ENCODE measurements around the gene AFF1. TPM values are rescaled to one million over a fixed set of nuclear protein-coding genes. Genes with fewer than 3 reads are reported as not detected.

AFF1 gene
- total and polyA plus RNA-seq, 2 donors from 2014 or later: 13.4 to 187 TPM

DNA sequence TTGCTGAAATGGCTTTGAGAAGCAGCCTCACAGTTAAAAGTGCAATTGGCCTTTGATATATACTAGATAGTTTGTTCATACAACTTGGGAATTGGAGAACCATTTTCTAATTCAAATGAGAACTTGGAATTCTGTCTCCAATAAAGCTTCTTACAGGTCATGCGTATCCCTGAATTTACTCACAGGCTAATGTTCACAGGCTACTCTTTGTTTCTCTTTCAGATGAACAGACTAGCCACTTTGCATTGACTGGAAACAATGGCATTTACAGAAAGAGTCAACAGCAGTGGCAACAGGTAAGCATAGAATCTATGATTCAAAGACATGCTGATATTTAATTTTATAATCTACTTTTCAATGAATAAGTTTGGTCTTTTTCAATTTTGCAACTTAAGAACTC is 13.5 kb downstream of the AFF1 start:
- DNase-seq (no peak), FAIRE-seq (no peak)
- Histone ChIP-seq H3K4me1 (ENCODE audit: control insufficient read depth in 2 of 3, insufficient read depth in 2 of 3, low read depth in 1 of 3, low read length in 3 of 3) (peaks cover 0 to 13% (median 0%) of the 10 kb centered on the region in 3 donors), H3K4me3 (ENCODE audit: low read length in 3 of 3) (no peak overlapping the region), H3K9ac (ENCODE audit: low read length in 3 of 3) (no peak overlapping the region), H3K36me3 (ENCODE audit: control insufficient read depth in 2 of 3, insufficient read depth in 3 of 3, low read length in 3 of 3) (peaks cover 0 to 4% (median 0%) of the 10 kb centered on the region in 3 donors), H3K27me3 (ENCODE audit: control insufficient read depth, insufficient read depth, low read length) (no peaks in the 10 kb centered on the region), H3K9me3 (ENCODE audit: control insufficient read depth in 2 of 3, insufficient read depth in 1 of 3, low read length in 3 of 3) (no peaks in the 10 kb centered on the region), H3K27ac (ENCODE audit: low read depth in 2 of 2, low read length in 2 of 2) (no peak overlapping the region)
- intact Hi-C loops (cut with DNase I): no loop called here
- TF ChIP-seq, protein P1, sequence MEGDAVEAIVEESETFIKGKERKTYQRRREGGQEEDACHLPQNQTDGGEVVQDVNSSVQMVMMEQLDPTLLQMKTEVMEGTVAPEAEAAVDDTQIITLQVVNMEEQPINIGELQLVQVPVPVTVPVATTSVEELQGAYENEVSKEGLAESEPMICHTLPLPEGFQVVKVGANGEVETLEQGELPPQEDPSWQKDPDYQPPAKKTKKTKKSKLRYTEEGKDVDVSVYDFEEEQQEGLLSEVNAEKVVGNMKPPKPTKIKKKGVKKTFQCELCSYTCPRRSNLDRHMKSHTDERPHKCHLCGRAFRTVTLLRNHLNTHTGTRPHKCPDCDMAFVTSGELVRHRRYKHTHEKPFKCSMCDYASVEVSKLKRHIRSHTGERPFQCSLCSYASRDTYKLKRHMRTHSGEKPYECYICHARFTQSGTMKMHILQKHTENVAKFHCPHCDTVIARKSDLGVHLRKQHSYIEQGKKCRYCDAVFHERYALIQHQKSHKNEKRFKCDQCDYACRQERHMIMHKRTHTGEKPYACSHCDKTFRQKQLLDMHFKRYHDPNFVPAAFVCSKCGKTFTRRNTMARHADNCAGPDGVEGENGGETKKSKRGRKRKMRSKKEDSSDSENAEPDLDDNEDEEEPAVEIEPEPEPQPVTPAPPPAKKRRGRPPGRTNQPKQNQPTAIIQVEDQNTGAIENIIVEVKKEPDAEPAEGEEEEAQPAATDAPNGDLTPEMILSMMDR (IDR thresholded peaks at IDR 0.05; ENCODE audit: borderline replicate concordance, extremely low read depth, insufficient read depth): no peak

DNA sequence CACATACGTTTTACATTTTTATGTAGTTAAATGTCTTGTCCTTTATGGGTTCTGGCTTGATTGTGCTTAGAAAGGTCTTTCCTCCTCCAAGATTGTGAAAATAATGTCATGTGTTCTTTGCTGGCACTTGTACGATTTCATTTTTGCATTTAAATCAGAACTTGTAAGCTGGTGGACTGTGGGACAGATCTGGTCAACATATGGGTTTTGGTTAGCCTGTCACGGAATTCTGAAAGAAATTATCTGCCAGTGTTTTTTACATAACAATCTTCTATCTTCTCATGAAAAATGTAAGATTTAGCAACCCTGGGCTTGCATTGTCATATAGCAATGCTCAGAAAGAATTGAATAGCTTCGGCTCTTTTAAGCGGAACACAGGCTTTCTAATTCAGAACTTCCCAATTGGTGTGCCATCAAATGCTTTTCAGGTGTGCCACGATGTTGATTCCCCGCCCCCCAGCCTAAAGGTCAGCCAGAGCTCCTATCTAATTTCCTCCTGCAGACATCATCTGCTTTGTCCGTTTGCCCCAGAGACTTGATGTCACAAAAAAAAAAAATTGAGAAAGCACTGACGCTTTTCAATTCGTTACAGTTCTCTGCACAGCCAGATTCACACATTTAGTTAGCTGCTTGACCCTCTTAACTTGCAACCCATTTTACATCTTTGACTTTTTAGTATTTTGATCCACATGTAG is 16.2 kb downstream of the AFF1 start:
- Histone ChIP-seq H3K9me3 (ENCODE audit: control insufficient read depth in 2 of 3, insufficient read depth in 1 of 3, low read length in 3 of 3) (no peaks in the 10 kb centered on the region), H3K4me3 (ENCODE audit: low read length in 3 of 3) (no peak overlapping the region), H3K4me1 (ENCODE audit: control insufficient read depth in 2 of 3, insufficient read depth in 2 of 3, low read depth in 1 of 3, low read length in 3 of 3) (no peaks in the 10 kb centered on the region), H3K9ac (ENCODE audit: low read length in 3 of 3) (no peak overlapping the region), H3K27ac (ENCODE audit: low read depth in 2 of 2, low read length in 2 of 2) (no peak overlapping the region), H3K27me3 (ENCODE audit: control insufficient read depth, insufficient read depth, low read length) (no peaks in the 10 kb centered on the region), H3K36me3 (ENCODE audit: control insufficient read depth in 2 of 3, insufficient read depth in 3 of 3, low read length in 3 of 3) (peaks cover 0 to 4% (median 2%) of the 10 kb centered on the region in 3 donors)
- intact Hi-C loops (cut with DNase I): no loop called here
- TF ChIP-seq, protein P1 (IDR thresholded peaks at IDR 0.05; ENCODE audit: borderline replicate concordance, extremely low read depth, insufficient read depth): no peak
- FAIRE-seq (no peak), DNase-seq (no peak)

DNA sequence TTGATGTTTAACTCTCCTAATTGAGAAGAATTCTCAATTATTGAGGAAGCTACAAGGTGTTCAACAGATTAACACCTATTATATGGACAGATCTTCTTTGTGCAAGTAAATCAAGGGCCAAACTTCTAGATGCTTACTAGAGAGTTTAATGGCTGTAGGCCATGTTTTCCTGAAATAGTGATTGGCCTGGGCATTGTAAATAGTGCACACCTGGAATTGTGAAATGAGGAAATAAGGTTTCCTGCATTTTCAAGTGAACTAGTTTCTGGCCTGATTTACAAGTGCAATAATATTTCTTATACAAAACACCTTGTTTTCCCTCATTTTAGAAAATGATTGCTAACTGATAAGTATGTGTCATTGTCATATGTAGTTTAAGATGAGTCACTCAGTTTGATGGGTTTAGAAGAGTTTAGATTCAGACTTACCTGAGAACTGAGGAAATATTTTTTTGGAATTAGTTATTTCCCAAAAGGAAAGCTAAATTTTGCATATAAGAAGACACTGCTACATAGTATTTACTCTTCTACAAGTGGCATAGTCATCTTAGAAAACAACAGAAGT is 21.2 kb downstream of the AFF1 start:
- Histone ChIP-seq H3K4me1 (ENCODE audit: control insufficient read depth in 2 of 3, insufficient read depth in 2 of 3, low read depth in 1 of 3, low read length in 3 of 3) (peaks cover 0 to 15% (median 13%) of the 10 kb centered on the region in 3 donors), H3K9me3 (ENCODE audit: control insufficient read depth in 2 of 3, insufficient read depth in 1 of 3, low read length in 3 of 3) (no peaks in the 10 kb centered on the region), H3K36me3 (ENCODE audit: control insufficient read depth in 2 of 3, insufficient read depth in 3 of 3, low read length in 3 of 3) (peaks cover 0 to 2% (median 0%) of the 10 kb centered on the region in 3 donors), H3K27ac (ENCODE audit: low read depth in 2 of 2, low read length in 2 of 2) (no peak overlapping the region), H3K4me3 (ENCODE audit: low read length in 3 of 3) (no peak overlapping the region), H3K27me3 (ENCODE audit: control insufficient read depth, insufficient read depth, low read length) (no peaks in the 10 kb centered on the region), H3K9ac (ENCODE audit: low read length in 3 of 3) (no peak overlapping the region)
- TF ChIP-seq, protein P1 (IDR thresholded peaks at IDR 0.05; ENCODE audit: borderline replicate concordance, extremely low read depth, insufficient read depth): no peak
- no peak for DNase-seq
- intact Hi-C loops (cut with DNase I): no loop called here
- no peak for FAIRE-seq
